Chondrocyte (in vitro differentiated cells): ENCODE data around the gene IDS. TPM values are rescaled to one million over a fixed set of nuclear protein-coding genes. Genes with fewer than 3 reads are reported as not detected.

ENCODE experiments used
- DNase-seq: peaks from one replicate; pipeline ENCODE4 v3.0.0; 2021; ENCODE audit warnings: mixed read lengths, low spot score
- H3K27ac Mint-ChIP-seq: one replicate; pipeline ENCODE4 v1.8.0; 2021; ENCODE audit warnings: mild to moderate bottlenecking, moderate library complexity, mixed read lengths; ENCODE audit not compliant: unreplicated experiment
- H3K27me3 Mint-ChIP-seq: 2 replicates; pipeline ENCODE4 v1.8.0; 2021; ENCODE audit warnings: low read depth, mixed read lengths
- H3K36me3 Mint-ChIP-seq: 2 replicates; pipeline ENCODE4 v1.8.0; 2021; ENCODE audit warnings: low read depth, mixed read lengths
- H3K4me1 Mint-ChIP-seq: 2 replicates; pipeline ENCODE4 v1.8.0; 2021; ENCODE audit warnings: low read depth, mild to moderate bottlenecking, mixed read lengths
- H3K4me3 Mint-ChIP-seq: one replicate; pipeline ENCODE4 v1.8.0; 2021; ENCODE audit warnings: mild to moderate bottlenecking, moderate library complexity, mixed read lengths; ENCODE audit not compliant: unreplicated experiment
- H3K9me3 Mint-ChIP-seq: 2 replicates; pipeline ENCODE4 v1.8.0; 2021; ENCODE audit warnings: low read depth, mixed read lengths
- CTCF ChIP-seq: fragments of 200-600 bp; sonication (generic); IDR thresholded peaks from 2 replicates; pipeline ENCODE4 v1.5.0; 2021; ENCODE audit warnings: antibody characterized with exemption, mild to moderate bottlenecking, moderate library complexity
- total RNA-seq: library from RNA; stranded (reverse); gene quantifications from 3 replicates; pipeline ENCODE4 v1.2.1, GENCODE V29; 2021

The IDS gene
- total RNA-seq, 1 donor from 2014 or later: 94.1 TPM

DNA sequence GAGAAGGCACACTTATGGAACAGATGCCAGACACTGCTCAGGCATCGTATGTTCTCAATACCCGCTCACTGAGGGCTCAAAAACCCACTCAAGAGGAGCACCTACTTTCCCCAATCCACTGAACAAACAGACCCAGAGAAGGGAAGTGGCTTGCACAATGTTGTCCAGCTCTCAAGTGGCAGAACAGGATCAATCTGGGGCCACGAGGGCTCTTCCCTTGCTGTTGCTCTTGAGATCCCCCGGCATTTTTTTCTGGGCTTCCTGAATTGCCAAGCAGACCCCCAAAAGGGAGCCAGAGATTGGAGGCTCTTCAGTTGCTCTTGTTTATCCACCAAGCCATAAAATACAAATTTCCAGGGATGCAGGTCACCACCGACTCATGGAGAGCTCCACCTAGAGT lies 35.7 kb downstream of the IDS start:
- Mint-ChIP-seq H3K9me3 (peaks cover 17% of the 10 kb centered on the region), H3K4me1 (peaks cover 10% of the 10 kb centered on the region)
- DNase-seq: no peak

DNA sequence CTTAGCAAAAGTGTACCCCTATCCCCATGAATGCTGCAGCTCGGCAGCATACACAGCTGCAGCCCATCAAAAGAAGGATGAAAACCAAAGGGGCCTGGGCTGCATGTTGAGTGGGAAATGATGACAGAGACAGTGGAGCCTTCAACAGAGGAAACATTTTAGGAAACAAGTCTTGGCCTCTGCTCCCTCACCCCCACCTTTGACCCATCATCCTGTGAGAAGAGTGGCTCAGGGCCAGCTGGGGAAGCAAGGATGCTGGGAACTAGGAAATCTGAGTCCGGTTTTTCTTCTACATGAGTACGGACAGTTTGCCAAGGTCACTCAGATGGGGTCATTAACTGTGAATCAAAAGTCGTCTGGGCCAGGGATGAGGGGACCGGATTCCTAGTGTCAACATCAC lies 37.2 kb downstream of the IDS start:
- TF ChIP-seq CTCF: no peak
- Mint-ChIP-seq H3K4me3 (no peak overlapping the region), H3K27me3 (no peaks in the 10 kb centered on the region), H3K4me1 (peaks cover 10% of the 10 kb centered on the region), H3K9me3 (peaks cover 17% of the 10 kb centered on the region), H3K27ac (no peak overlapping the region), H3K36me3 (no peaks in the 10 kb centered on the region)
- DNase-seq: no peak

More for the DNA sequence above, 35.7 kb downstream of the IDS start:
- H3K36me3 Mint-ChIP-seq: no peaks in the 10 kb centered on the region
- H3K4me3 Mint-ChIP-seq: no peak overlapping the region
- TF ChIP-seq CTCF: no peak
- no peaks in the 10 kb centered on the region for H3K27me3 Mint-ChIP-seq
- no peak overlapping the region for H3K27ac Mint-ChIP-seq

GRCh38 chrX:149467461-149467860 lies 37.6 kb downstream of the IDS start:
- H3K27ac Mint-ChIP-seq: no peak overlapping the region
- H3K27me3 Mint-ChIP-seq: no peaks in the 10 kb centered on the region
- no peaks in the 10 kb centered on the region for H3K36me3 Mint-ChIP-seq
- H3K4me3 Mint-ChIP-seq: no peak overlapping the region
- H3K4me1 Mint-ChIP-seq: peaks cover 10% of the 10 kb centered on the region
- DNase-seq: no peak
- peaks cover 21% of the 10 kb centered on the region for H3K9me3 Mint-ChIP-seq
- no peak for TF ChIP-seq CTCF

GRCh38 chrX:149462849-149463248 lies 42.3 kb downstream of the IDS start:
- Mint-ChIP-seq H3K9me3 (peaks cover 44% of the 10 kb centered on the region), H3K27ac (no peak overlapping the region), H3K36me3 (peaks cover 2% of the 10 kb centered on the region), H3K4me3 (no peak overlapping the region), H3K27me3 (no peaks in the 10 kb centered on the region), H3K4me1 (no peaks in the 10 kb centered on the region)
- TF ChIP-seq CTCF: no peak
- no peak for DNase-seq

DNA sequence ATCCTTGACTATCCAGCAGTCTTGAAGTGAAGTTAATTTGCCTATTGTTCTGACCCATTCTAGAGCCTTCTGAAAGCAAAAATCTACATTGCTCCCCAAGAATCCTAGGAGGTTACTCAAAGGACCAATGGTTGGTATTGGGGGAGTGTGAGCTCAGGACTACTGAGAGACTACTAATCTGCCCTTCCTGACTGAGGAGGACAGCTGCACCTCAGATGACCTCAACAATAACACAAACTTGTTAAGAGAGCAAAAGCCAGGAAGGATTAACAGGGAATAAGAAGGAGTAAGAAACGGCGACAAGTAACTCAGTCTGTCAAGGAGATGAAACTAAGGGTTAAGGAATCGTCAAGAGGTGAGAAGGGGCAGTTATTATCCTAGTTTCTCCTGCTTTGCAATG lies 43.4 kb downstream of the IDS start:
- Mint-ChIP-seq H3K36me3 (peaks cover 2% of the 10 kb centered on the region), H3K27me3 (no peaks in the 10 kb centered on the region), H3K4me1 (no peaks in the 10 kb centered on the region), H3K9me3 (peaks cover 44% of the 10 kb centered on the region), H3K4me3 (no peak overlapping the region), H3K27ac (no peak overlapping the region)
- TF ChIP-seq CTCF: no peak
- no peak for DNase-seq
